ENCODE measurements around the gene GAPDHS.

The GAPDHS gene

GRCh38 chr19:35491836-35492360 is 41.4 kb upstream of the GAPDHS start:
- H3K4me1 ChIP-seq (ENCODE audit: control extremely low read depth in 1 of 4, control insufficient read depth in 4 of 4, insufficient read depth in 4 of 4, low read length in 3 of 4): peaks cover 0 to 4% (median 2%) of the 10 kb centered on the region in 4 experiments
- 98% methylated on average over 6 of the region's 9 CpGs for WGBS (ENCODE audit: insufficient coverage)
- H3K27ac ChIP-seq (ENCODE audit: insufficient read depth in 1 of 2, low read depth in 1 of 2, low read length in 2 of 2, poor library complexity in 1 of 2, severe bottlenecking in 2 of 2): no peak overlapping the region
- peaks cover 0 to 10% (median 0%) of the 10 kb centered on the region in 5 experiments for H3K27me3 ChIP-seq (replicated peaks in 2 of 5; ENCODE audit: control insufficient read depth in 4 of 5, insufficient read depth in 5 of 5, low read length in 4 of 5)
- ChIA-PET POLR2A (interaction anchor here (0.6 kb wide), 1 partner anchor 348 kb away, joined by 3 read pairs; no protein-coding TSS in a partner anchor), CTCF (interaction anchor here (0.8 to 2.2 kb wide), 9 partner anchors 14 to 146 kb away, joined by 3 to 10 read pairs (median 3); no protein-coding TSS in a partner anchor)
- H3K9me3 ChIP-seq (ENCODE audit: control extremely low read depth in 1 of 5, control insufficient read depth in 4 of 5, insufficient read depth in 2 of 5, low read depth in 1 of 5, low read length in 4 of 5): no peaks in the 10 kb centered on the region
- no peak overlapping the region for H3K4me3 ChIP-seq (ENCODE audit: control insufficient read depth in 1 of 7, extremely low read depth in 1 of 7, insufficient read depth in 4 of 7, low read depth in 2 of 7, low read length in 6 of 7)
- DNase-seq: no peak
- H3K36me3 ChIP-seq (ENCODE audit: control insufficient read depth in 4 of 4, insufficient read depth in 4 of 4, low read length in 3 of 4): no peaks in the 10 kb centered on the region

- POLR2A ChIA-PET: no interaction called here
Observed at GRCh38 chr19:35493971-35494370, 39.3 kb upstream of the GAPDHS start.

GRCh38 chr19:35495107-35496064 is 37.9 kb upstream of the GAPDHS start:
- DNase-seq: peak; percentile 59 to 76 (median 76)
- CTCF ChIA-PET: interaction anchor here (0.6 to 3.9 kb wide), 24 partner anchors 8 to 216 kb away, joined by 3 to 21 read pairs (median 4); no protein-coding TSS in a partner anchor
- H3K4me1 ChIP-seq (ENCODE audit: control extremely low read depth in 1 of 4, control insufficient read depth in 4 of 4, insufficient read depth in 4 of 4, low read length in 3 of 4): peaks cover 0 to 4% (median 2%) of the 10 kb centered on the region in 4 experiments
- H3K27me3 ChIP-seq (replicated peaks in 2 of 5; ENCODE audit: control insufficient read depth in 4 of 5, insufficient read depth in 5 of 5, low read length in 4 of 5): peaks cover 0 to 5% (median 0%) of the 10 kb centered on the region in 5 experiments
- POLR2A ChIA-PET: interaction anchor here (0.5 kb wide), 1 partner anchor 160 kb away, joined by 3 read pairs; no protein-coding TSS in a partner anchor
- H3K9me3 ChIP-seq (ENCODE audit: control extremely low read depth in 1 of 5, control insufficient read depth in 4 of 5, insufficient read depth in 2 of 5, low read depth in 1 of 5, low read length in 4 of 5): no peaks in the 10 kb centered on the region
- H3K36me3 ChIP-seq (ENCODE audit: control insufficient read depth in 4 of 4, insufficient read depth in 4 of 4, low read length in 3 of 4): no peaks in the 10 kb centered on the region
- WGBS (ENCODE audit: insufficient coverage): 55% methylated on average over 14 of the region's 30 CpGs
- H3K27ac ChIP-seq (ENCODE audit: insufficient read depth in 1 of 2, low read depth in 1 of 2, low read length in 2 of 2, poor library complexity in 1 of 2, severe bottlenecking in 2 of 2): no peak overlapping the region
- H3K4me3 ChIP-seq (ENCODE audit: control insufficient read depth in 1 of 7, extremely low read depth in 1 of 7, insufficient read depth in 4 of 7, low read depth in 2 of 7, low read length in 6 of 7): peak overlapping the region in 2 of 7 experiments; percentile 46 to 55

More at GRCh38 chr19:35493971-35494370, 39.3 kb upstream of the GAPDHS start:
- H3K9me3 ChIP-seq (ENCODE audit: control extremely low read depth in 1 of 5, control insufficient read depth in 4 of 5, insufficient read depth in 2 of 5, low read depth in 1 of 5, low read length in 4 of 5): no peaks in the 10 kb centered on the region
- CTCF ChIA-PET: no interaction called here
- 96% methylated on average over 8 of the region's 9 CpGs for WGBS (ENCODE audit: insufficient coverage)
- H3K4me1 ChIP-seq (ENCODE audit: control extremely low read depth in 1 of 4, control insufficient read depth in 4 of 4, insufficient read depth in 4 of 4, low read length in 3 of 4): peaks cover 0 to 4% (median 2%) of the 10 kb centered on the region in 4 experiments
- H3K4me3 ChIP-seq (ENCODE audit: control insufficient read depth in 1 of 7, extremely low read depth in 1 of 7, insufficient read depth in 4 of 7, low read depth in 2 of 7, low read length in 6 of 7): no peak overlapping the region
- no peak for DNase-seq
- H3K27me3 ChIP-seq (replicated peaks in 2 of 5; ENCODE audit: control insufficient read depth in 4 of 5, insufficient read depth in 5 of 5, low read length in 4 of 5): peaks cover 0 to 6% (median 0%) of the 10 kb centered on the region in 5 experiments
- no peak overlapping the region for H3K27ac ChIP-seq (ENCODE audit: insufficient read depth in 1 of 2, low read depth in 1 of 2, low read length in 2 of 2, poor library complexity in 1 of 2, severe bottlenecking in 2 of 2)
- H3K36me3 ChIP-seq (ENCODE audit: control insufficient read depth in 4 of 4, insufficient read depth in 4 of 4, low read length in 3 of 4): no peaks in the 10 kb centered on the region

- ChIA-PET POLR2A (interaction anchor here (0.6 kb wide), 1 partner anchor 11 kb away, joined by 5 read pairs; no protein-coding TSS in a partner anchor), CTCF (interaction anchor here (0.9 to 3.9 kb wide), 6 partner anchors 10 to 148 kb away, joined by 3 to 21 read pairs (median 4); no protein-coding TSS in a partner anchor)
- Histone ChIP-seq H3K4me3 (ENCODE audit: control insufficient read depth in 1 of 7, extremely low read depth in 1 of 7, insufficient read depth in 4 of 7, low read depth in 2 of 7, low read length in 6 of 7) (no peak overlapping the region), H3K4me1 (ENCODE audit: control extremely low read depth in 1 of 4, control insufficient read depth in 4 of 4, insufficient read depth in 4 of 4, low read length in 3 of 4) (peaks cover 0 to 4% (median 2%) of the 10 kb centered on the region in 4 experiments), H3K36me3 (ENCODE audit: control insufficient read depth in 4 of 4, insufficient read depth in 4 of 4, low read length in 3 of 4) (no peaks in the 10 kb centered on the region), H3K27me3 (replicated peaks in 2 of 5; ENCODE audit: control insufficient read depth in 4 of 5, insufficient read depth in 5 of 5, low read length in 4 of 5) (peaks cover 0 to 3% (median 0%) of the 10 kb centered on the region in 5 experiments), H3K27ac (ENCODE audit: insufficient read depth in 1 of 2, low read depth in 1 of 2, low read length in 2 of 2, poor library complexity in 1 of 2, severe bottlenecking in 2 of 2) (no peak overlapping the region), H3K9me3 (ENCODE audit: control extremely low read depth in 1 of 5, control insufficient read depth in 4 of 5, insufficient read depth in 2 of 5, low read depth in 1 of 5, low read length in 4 of 5) (no peaks in the 10 kb centered on the region)
- WGBS (ENCODE audit: insufficient coverage): 92% methylated on average over 14 of the region's 14 CpGs
- no peak for DNase-seq
Observed at GRCh38 chr19:35497406-35497805, 35.9 kb upstream of the GAPDHS start.

GRCh38 chr19:35498220-35498619 is 35.0 kb upstream of the GAPDHS start:
- DNase-seq: no peak
- ChIA-PET CTCF (interaction anchor here (0.9 to 3.9 kb wide), 4 partner anchors 10 to 145 kb away, joined by 4 to 21 read pairs (median 6); no protein-coding TSS in a partner anchor), POLR2A (no interaction called here)
- peaks cover 0 to 4% (median 2%) of the 10 kb centered on the region in 4 experiments for H3K4me1 ChIP-seq (ENCODE audit: control extremely low read depth in 1 of 4, control insufficient read depth in 4 of 4, insufficient read depth in 4 of 4, low read length in 3 of 4)
- no peaks in the 10 kb centered on the region for H3K27me3 ChIP-seq (replicated peaks in 2 of 5; ENCODE audit: control insufficient read depth in 4 of 5, insufficient read depth in 5 of 5, low read length in 4 of 5)
- H3K36me3 ChIP-seq (ENCODE audit: control insufficient read depth in 4 of 4, insufficient read depth in 4 of 4, low read length in 3 of 4): no peaks in the 10 kb centered on the region
- H3K4me3 ChIP-seq (ENCODE audit: control insufficient read depth in 1 of 7, extremely low read depth in 1 of 7, insufficient read depth in 4 of 7, low read depth in 2 of 7, low read length in 6 of 7): no peak overlapping the region
- H3K27ac ChIP-seq (ENCODE audit: insufficient read depth in 1 of 2, low read depth in 1 of 2, low read length in 2 of 2, poor library complexity in 1 of 2, severe bottlenecking in 2 of 2): no peak overlapping the region
- H3K9me3 ChIP-seq (ENCODE audit: control extremely low read depth in 1 of 5, control insufficient read depth in 4 of 5, insufficient read depth in 2 of 5, low read depth in 1 of 5, low read length in 4 of 5): no peaks in the 10 kb centered on the region
- WGBS (ENCODE audit: insufficient coverage): 100% methylated on average over 2 of the region's 3 CpGs

GRCh38 chr19:35498984-35499527 is 34.2 kb upstream of the GAPDHS start:
- no peaks in the 10 kb centered on the region for H3K27me3 ChIP-seq (replicated peaks in 2 of 5; ENCODE audit: control insufficient read depth in 4 of 5, insufficient read depth in 5 of 5, low read length in 4 of 5)
- DNase-seq: no peak
- 94% methylated on average over 9 of the region's 9 CpGs for WGBS (ENCODE audit: insufficient coverage)
- H3K9me3 ChIP-seq (ENCODE audit: control extremely low read depth in 1 of 5, control insufficient read depth in 4 of 5, insufficient read depth in 2 of 5, low read depth in 1 of 5, low read length in 4 of 5): no peaks in the 10 kb centered on the region
- no peaks in the 10 kb centered on the region for H3K36me3 ChIP-seq (ENCODE audit: control insufficient read depth in 4 of 4, insufficient read depth in 4 of 4, low read length in 3 of 4)
- no peak overlapping the region for H3K4me3 ChIP-seq (ENCODE audit: control insufficient read depth in 1 of 7, extremely low read depth in 1 of 7, insufficient read depth in 4 of 7, low read depth in 2 of 7, low read length in 6 of 7)
- H3K27ac ChIP-seq (ENCODE audit: insufficient read depth in 1 of 2, low read depth in 1 of 2, low read length in 2 of 2, poor library complexity in 1 of 2, severe bottlenecking in 2 of 2): no peak overlapping the region
- ChIA-PET POLR2A (no interaction called here), CTCF (no interaction called here)
- H3K4me1 ChIP-seq (ENCODE audit: control extremely low read depth in 1 of 4, control insufficient read depth in 4 of 4, insufficient read depth in 4 of 4, low read length in 3 of 4): peaks cover 0 to 4% (median 2%) of the 10 kb centered on the region in 4 experiments

All from common myeloid progenitor, CD34-positive (primary cell).